Posterior cingulate gyrus (tissue), 11 donors: ENCODE data around the gene NCOA1.
A peak's percentile ranks its signal among the peaks of the same experiment; 100 is the strongest.
"Not testable (repeated sequence)": the region's sequence is repeated elsewhere in the genome, so short reads cannot be mapped to it uniquely, and the experiment has no call there.

ENCODE experiments used
- DNase-seq, 10 donors: peaks; one replicate each; pipeline versions ENCODE4 v3.0.0 to v3.0.0-alpha.2; 2020 to 2021; ENCODE audit warnings: mixed read lengths in 3 of 10
- intact Hi-C: fragments of 100-400 bp; cut with DNase I; formaldehyde crosslinking; loops from one replicate; pipeline ENCODE4 v1.15.1; 2023

Gene NCOA1

GRCh38 chr2:24672589-24672988 lies 181.5 kb downstream of the NCOA1 start:
- DNase-seq: no peak
- intact Hi-C loops: no loop called here

GRCh38 chr2:24675338-24675737 lies 184.3 kb downstream of the NCOA1 start:
- no peak for DNase-seq
- intact Hi-C loops: no loop called here

DNA sequence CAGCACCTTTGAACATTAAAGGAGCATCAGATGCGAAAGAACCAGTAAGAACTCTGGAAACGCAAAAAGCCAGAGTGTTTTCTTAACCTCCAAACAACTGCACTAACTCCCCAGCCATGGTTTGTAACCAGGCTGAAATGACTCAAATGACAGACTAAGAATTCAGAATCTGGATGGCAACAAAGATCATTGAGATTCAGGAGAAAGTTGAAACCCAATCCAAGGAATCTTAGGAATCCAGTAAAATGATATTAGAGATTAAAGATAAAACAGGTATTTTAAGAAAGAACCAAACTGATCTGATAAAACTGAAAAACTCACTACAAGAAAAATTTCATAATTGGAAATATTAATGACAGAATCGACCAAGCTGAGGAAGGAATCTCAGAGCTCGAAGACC lies 185.4 kb downstream of the NCOA1 start:
- DNase-seq: no peak
- intact Hi-C loops: no loop called here

DNA sequence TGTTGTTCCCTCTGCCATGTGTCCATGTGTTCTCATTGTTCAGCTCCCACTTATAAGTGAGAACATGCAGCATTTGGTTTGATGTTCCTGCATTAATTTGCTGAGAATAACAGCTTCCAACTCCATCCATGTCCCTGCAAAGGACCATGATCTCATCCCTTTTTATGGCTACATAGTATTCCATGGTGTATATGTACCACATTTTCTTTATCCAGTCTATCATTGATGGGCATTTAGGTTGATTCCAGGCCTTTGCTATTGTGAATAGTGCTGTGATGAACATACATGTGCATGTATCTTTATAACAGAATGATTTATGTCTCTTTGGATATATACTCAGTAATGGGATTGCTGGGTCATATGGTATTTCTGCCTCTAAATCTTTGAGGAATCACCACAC lies 187.0 kb downstream of the NCOA1 start:
- DNase-seq, intact Hi-C loops: not testable (repeated sequence)

- intact Hi-C loops: no loop called here
Measured at GRCh38 chr2:24680196-24680595, 189.1 kb downstream of the NCOA1 start.

GRCh38 chr2:24682304-24682703 lies 191.2 kb downstream of the NCOA1 start:
- intact Hi-C loops: no loop called here
- DNase-seq: no peak

More at GRCh38 chr2:24680196-24680595, 189.1 kb downstream of the NCOA1 start:
- DNase-seq: no peak

GRCh38 chr2:24683408-24683807 lies 192.4 kb downstream of the NCOA1 start:
- DNase-seq: no peak
- intact Hi-C loops: no loop called here

GRCh38 chr2:24690524-24690923 lies 199.5 kb downstream of the NCOA1 start:
- intact Hi-C loops: no loop called here
- DNase-seq: no peak

- no peak for DNase-seq
- intact Hi-C loops: no loop called here
Measured at GRCh38 chr2:24691806-24692205, 200.8 kb downstream of the NCOA1 start.

DNA sequence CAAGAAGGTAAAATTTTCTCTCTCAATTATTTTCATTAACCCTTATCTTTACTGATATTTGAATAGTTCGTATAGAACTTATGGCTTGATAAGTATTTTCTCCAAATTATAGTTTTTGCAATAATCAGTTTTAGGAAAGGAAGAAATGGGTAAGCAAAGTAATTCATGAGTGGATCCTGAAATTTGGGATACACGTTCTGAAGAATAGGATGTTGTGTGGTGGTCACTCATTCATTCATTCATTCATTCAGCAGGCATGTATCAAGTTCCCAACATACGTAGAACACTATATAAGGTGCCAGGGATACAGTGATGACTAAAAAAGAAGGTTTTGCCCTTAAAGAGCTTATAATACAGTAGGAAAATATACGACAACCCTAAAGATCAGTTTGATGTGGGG lies 206.7 kb downstream of the NCOA1 start:
- intact Hi-C loops: no loop called here
- DNase-seq: no peak

- intact Hi-C loops: no loop called here
- DNase-seq: no peak
Measured at GRCh38 chr2:24702800-24703199, 211.7 kb downstream of the NCOA1 start.

GRCh38 chr2:24704692-24705091 lies 213.6 kb downstream of the NCOA1 start:
- DNase-seq: no peak
- intact Hi-C loops: no loop called here

GRCh38 chr2:24707143-24707542 lies 216.1 kb downstream of the NCOA1 start:
- DNase-seq: no peak
- intact Hi-C loops: no loop called here

GRCh38 chr2:24708537-24709152 lies 217.6 kb downstream of the NCOA1 start:
- no peak for DNase-seq
- intact Hi-C loops: no loop called here

DNA sequence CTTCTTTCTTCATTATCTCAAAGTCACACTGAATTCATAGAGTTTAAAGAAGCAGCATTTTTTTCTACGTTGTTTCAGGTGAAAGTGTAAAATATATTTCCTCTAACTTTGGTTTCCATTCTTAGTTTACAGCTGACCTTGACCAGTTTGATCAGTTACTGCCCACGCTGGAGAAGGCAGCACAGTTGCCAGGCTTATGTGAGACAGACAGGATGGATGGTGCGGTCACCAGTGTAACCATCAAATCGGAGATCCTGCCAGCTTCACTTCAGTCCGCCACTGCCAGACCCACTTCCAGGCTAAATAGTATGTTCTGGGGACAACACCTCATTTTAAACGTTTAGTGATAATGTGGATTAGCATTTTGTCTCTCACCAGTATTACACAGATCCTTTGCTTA lies 219.8 kb downstream of the NCOA1 start:
- peak in 2 of 10 donors; percentile 27 to 48 for DNase-seq
- intact Hi-C loops: no loop called here

- intact Hi-C loops: no loop called here
- no peak for DNase-seq
Measured at GRCh38 chr2:24711865-24712264, 220.8 kb downstream of the NCOA1 start.

- intact Hi-C loops: no loop called here
- DNase-seq: no peak
Measured at GRCh38 chr2:24712296-24712695, 221.2 kb downstream of the NCOA1 start.

DNA sequence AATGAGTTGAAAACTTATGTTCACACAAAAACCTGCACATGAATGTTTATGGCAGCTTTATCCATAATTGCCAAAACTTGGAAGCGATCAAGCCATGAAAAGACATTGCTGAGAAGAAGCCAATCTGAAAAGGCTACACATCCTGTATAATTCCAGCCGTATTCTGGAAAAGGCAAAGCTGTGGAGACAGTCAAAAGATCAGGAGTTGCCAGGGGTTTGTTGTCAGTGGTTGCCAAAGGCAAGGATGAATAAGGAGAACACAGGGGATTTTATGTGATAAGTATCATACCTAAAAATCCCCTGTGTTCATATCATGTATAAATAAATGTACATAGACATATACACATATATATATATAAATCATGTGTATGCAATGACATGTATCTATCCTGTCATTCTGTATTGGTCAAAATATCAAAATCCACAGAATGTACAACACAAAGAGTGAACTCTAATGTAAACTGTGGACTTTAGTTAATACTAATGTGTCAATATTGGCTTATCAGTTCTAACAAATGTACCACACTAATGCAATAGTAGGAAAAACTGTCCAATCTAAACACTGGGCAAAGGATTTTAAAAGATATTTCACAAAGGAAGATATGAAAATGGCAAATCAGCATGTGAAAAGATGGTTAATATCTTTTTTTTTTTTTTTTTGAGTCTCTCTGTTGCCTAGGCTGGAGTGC lies 226.4 kb downstream of the NCOA1 start:
- intact Hi-C loops: no loop called here
- no peak for DNase-seq

- no peak for DNase-seq
- intact Hi-C loops: no loop called here
Measured at GRCh38 chr2:24720310-24720709, 229.3 kb downstream of the NCOA1 start.

DNA sequence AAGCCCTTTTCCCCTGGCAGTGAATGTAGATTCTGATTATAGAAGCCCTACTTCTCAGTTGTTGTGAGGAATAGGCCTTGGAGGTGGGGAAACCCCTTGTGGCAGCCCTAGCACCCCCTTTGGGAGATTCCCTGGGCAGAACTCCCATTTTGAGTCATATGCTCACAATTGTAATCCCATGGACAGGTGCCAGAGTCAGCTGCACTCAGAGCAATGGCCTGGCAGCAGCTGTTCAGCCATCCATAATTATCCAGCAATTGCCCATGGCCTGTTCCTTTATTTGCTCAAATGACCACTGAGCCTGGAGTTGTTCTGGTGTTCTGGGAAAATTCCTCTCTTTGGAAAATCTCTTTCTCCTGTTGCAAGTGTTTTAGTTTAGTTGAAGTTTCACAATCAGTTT lies 230.4 kb downstream of the NCOA1 start:
- peak; percentile 48 to 95 (median 78) for DNase-seq
- intact Hi-C loops: loop anchor here (1.0 kb wide), 1 partner anchor 72 kb away; the partner anchor contains the start of genes CENPO and PTRHD1

- intact Hi-C loops: no loop called here
- no peak for DNase-seq
Measured at GRCh38 chr2:24722141-24722790, 231.2 kb downstream of the NCOA1 start.

DNA sequence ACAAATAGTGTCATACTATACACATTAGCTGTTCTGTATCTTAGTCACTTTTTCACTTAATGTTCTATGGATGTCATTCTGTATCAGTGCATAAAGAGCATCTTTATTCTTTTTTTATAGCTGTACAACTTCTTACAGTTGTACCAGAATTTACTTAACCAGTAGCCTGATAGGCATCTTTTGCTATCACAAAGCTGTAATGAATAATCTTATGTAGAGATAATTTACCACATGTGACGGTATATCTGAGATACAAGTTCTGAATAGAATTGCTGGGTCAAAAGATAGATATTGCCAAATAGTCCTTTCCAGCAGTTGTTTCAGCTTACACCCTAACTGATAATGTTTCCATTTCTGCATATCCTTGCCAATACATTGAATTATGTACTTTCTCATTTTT lies 232.1 kb downstream of the NCOA1 start:
- no peak for DNase-seq
- intact Hi-C loops: no loop called here
